HG03342 (cell line): ENCODE measurements around the gene PGR.

Source experiments
- ATAC-seq: cut with Tn5 transposase; IDR thresholded peaks from one replicate; pipeline ENCODE4 v1.9.1; 2021; ENCODE audit warnings: mild to moderate bottlenecking, moderate library complexity; ENCODE audit not compliant: unreplicated experiment

The PGR gene

DNA sequence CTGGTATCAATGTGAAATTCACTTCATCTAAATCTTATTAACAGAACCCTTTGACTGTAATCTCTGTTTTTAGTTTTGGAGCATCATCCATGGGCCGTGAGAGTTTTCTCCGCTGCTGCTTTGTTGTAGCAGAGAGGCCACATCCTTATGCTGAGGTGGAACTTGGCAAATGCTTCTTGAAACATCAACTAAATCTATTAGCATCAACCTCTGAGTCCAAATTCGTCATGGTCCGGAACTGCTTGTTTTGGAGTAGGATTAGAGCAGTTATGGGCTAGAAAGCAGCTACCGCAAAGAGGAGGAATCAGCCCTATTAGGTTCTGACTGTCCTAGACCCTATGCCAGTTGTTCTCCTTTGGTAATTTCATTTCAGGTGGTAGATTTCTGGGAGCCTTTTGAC, 117.7 kb downstream of the PGR start:
- ATAC-seq = no peak

DNA sequence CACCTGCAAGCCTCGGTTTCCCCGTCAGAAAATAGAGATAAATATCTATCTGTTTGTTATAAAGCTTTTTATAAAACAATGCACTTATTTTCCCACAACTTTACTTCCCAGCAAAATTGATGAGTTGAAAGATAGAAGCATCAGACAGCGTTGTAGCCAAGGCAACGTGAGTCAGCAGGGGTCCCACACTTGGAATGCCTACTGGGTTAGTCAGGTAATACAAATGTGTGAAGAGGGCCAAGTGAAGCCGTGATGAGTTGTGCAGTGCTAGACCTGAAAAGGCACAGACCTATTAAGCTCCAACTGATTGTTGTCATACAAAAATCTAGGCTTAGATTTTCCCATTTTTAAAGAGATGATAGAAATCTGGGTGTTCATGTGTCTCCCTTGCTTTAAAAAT, 118.7 kb downstream of the PGR start:
- ATAC-seq = no peak

DNA sequence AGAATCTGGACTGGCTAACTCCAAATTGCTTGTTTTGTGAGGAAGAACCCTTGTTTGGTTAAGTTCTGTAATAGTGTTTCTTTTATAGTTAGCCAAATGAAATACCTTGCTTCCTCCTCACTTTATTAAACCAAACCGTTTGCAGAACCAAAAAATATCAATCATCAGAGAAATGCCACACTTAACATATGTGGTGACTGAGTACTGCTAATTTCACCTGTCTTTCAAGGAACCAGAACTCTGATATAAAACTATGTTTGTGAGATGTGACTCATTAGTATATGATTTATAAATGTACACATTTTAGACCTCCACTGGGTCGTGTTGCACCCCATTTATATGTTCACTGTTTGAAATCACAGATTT, 119.9 kb downstream of the PGR start:
- ATAC-seq = no peak

GRCh38 chr11:101008961-101009689, 120.5 kb downstream of the PGR start:
- no peak for ATAC-seq

DNA sequence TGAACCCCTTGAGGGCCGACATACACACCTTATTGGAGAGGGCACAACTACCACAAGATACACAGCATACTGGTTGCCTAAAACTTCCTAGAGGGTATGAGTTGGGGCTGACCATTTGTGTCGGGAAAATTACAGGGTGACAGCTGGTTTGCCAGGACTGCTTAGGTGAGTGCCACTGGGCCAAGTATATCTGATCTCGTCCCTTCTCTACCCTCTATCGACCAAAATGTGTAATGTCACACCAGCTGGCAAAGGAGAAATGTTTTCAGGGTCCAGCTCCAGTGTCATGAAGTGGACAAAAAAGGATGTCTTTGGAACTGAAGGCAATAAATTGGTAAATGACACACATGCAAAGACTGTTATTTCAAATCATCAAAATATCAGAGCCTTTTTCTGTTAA, 126.1 kb downstream of the PGR start:
- peak; percentile 57 for ATAC-seq

GRCh38 chr11:100999756-101000155, 129.9 kb downstream of the PGR start:
- ATAC-seq = no peak

DNA sequence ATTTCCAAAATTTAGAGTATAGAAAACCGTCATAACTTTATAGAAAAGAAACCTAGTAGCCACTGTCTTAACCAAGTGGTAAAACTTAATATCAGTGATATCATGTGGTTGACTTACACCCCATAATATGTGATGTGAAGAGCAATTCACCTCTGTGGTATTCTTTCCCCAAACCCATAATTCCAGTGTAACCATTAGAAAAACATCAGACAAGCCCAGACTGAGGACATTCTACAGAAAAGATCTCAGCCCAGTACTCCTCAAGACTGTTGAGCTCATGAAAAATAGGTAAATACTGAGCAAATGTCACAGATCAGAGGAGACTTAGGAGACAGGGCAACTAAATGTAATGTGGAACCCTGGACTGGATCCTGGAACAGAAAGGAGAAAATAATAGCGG, 134.6 kb downstream of the PGR start:
- ATAC-seq = no peak

DNA sequence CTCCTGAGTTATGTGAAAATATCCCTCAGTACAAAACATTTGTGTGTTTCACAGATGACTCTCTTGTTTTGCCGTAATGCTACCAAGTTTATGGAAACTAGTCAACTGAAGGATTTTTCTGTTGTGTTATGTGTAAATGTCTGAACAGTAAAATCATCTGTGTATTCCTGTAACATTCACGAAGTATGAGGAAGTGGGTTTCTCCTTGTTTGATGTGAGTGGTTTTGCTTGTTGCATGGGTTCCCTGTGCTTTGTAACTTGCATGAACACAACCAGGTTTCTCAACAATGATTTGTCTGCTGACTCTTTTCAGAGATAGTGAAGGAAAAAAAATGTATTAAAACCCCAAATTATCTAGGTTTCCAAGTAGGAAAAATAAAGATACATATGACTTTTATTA, 138.1 kb downstream of the PGR start:
- ATAC-seq = no peak

- ATAC-seq = no peak
Measured at GRCh38 chr11:100990931-100991330, 138.7 kb downstream of the PGR start.

DNA sequence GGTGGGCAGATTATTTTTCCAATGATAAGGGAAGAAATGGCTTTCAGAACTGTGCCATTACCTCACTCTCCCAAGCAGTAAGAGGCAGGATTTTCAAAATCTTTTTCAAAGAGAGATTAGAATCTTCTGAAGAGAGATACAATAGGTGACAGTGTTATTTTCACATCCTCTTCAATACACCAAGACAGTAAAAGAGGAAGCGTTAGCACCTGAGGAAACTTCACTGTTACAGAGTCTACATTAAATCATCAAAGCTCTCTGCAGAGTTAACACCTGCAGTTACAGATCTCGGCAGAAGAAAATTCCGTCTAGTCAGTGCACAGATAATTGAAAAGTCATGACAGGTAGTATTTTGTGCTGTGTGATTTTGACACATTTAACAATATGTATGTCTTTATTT, 144.9 kb downstream of the PGR start:
- ATAC-seq = peak; percentile 58

DNA sequence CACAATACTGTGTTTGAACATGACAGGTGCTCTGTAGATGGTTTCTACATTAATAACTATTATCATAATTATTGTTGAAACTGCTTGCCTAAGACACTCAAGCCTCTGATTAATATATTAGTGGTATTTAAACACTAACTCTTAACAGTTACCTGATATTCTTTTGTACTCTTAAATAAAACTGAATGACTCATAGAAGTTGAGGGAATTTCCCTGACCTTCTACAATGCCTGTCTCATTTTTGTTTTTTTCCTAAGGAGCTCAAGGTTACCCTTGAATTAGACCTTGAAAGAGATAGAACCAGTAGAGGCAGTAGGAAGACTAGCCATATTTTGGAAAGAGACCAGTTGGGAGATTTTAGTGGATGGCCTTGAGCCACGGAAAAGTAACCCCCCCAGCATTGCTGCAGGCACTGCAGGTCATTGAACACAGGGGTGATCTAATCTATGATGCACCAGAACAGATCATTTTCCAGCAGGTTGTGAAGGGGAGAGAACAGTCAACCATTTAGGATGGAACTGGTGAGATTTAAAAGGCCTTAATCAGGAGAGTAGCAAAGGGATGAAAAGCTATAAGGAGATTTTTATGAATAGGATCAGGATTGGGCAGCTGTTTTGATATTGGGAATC, 148.3 kb downstream of the PGR start:
- no peak for ATAC-seq

DNA sequence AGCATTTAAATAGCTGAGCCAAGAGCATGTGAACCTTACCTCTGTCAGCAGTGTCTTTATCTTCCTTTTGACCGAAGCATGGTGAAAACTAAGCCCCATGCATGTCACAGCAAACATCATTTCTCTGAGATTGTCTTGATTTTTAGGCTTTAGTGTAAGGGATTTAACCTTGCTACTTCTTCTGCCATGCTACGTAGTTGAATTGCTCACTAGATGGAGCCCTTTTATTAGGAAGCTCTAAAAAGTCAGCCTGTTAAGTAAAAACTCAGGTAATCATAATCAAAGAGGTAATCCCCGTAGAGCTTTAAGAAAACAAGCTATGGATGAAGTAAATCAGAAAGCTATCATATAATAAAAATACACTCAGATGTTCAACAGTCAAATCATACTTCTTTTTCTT, 149.5 kb downstream of the PGR start:
- no peak for ATAC-seq
